ENCODE measurements around the gene ZBTB32.

Gene ZBTB32

GRCh38 chr19:35754370-35755130 is 50.2 kb downstream of the ZBTB32 start:
- no peak for DNase-seq

- no peak for DNase-seq
Observed at GRCh38 chr19:35755131-35755549, 50.8 kb downstream of the ZBTB32 start.

GRCh38 chr19:35755550-35756376 is 51.4 kb downstream of the ZBTB32 start:
- DNase-seq: no peak

- DNase-seq: no peak
Observed at GRCh38 chr19:35756377-35757230, 52.2 kb downstream of the ZBTB32 start, which contains the start of gene HSPB6. TSS of gene HSPB6 (minus strand) at chr19:35757029. CDS start at chr19:35757008, 21 bp downstream.

GRCh38 chr19:35757231-35757748 is 52.9 kb downstream of the ZBTB32 start:
- peak; percentile 23 for DNase-seq

- DNase-seq: peak; percentile 99
Observed at GRCh38 chr19:35757749-35758608, 53.6 kb downstream of the ZBTB32 start, which contains the start of gene PROSER3. TSS of gene PROSER3 (plus strand) at chr19:35758176. CDS start at chr19:35758216, 40 bp downstream.

GRCh38 chr19:35759697-35760096 is 55.3 kb downstream of the ZBTB32 start:
- no peak for DNase-seq

- DNase-seq: no peak
Observed at GRCh38 chr19:35760711-35761349, 56.5 kb downstream of the ZBTB32 start.

GRCh38 chr19:35764432-35765315 is 60.3 kb downstream of the ZBTB32 start:
- no peak for DNase-seq

Data from suppressor macrophage treated with lipopolysaccharide for 4 hours (primary cell).